22Rv1 (cell line): Measurements from ENCODE around the gene ATF1.

Source experiments
- H3K27ac ChIP-seq: fragments of 450-650 bp; 2 replicates; pipeline ENCODE4 v1.5.1; 2017
- CTCF ChIP-seq: fragments of 450-650 bp; IDR thresholded peaks from 2 replicates; pipeline ENCODE4 v1.5.1; 2017; ENCODE audit warnings: mild to moderate bottlenecking
- ZFX ChIP-seq: fragments of 450-650 bp; IDR thresholded peaks from 2 replicates; pipeline ENCODE4 v1.6.1; 2017; ENCODE audit warnings: antibody characterized with exemption, borderline replicate concordance

The ATF1 gene

DNA sequence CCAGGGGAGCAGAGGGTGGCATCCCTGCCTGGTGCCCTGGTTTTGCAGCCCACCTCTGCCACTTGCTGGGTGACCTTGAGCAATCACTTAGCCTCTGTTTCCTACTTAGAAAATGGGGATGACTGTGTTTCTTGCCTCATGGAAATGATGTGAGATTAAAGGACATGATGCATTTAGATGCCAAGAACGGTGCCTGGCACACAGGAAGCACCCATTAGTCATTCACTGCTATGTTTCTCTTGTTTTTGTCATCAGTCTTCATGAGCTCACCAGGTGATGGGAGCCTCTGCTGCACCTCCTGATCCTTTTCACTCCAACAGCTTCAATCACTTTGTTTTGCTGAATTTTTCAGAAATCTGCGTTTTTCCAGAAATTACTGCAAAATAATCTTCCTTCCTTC is 23.6 kb upstream of the ATF1 start:
- H3K27ac ChIP-seq = no peak overlapping the region
- no peak for TF ChIP-seq ZFX
- no peak for TF ChIP-seq CTCF

DNA sequence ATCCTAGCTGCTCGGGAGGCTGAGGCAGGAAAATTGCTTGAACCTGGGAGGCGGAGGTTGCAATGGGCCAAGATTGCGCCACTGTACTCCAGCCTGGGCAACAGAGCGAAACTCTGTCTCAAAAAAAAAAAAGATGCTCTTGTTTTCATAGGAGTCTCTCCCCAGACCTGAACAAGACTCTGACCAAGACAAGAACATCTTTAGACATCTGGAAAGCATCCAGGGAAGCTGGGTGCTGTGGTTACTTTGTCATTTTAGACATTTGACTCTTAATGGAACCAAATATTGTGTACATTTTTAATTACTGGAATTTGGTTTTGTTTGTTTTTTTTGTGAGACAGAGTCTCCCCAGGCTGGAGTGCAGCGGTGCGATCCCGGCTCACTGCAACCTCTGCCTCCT is 21.1 kb upstream of the ATF1 start:
- no peak for TF ChIP-seq ZFX
- no peak for TF ChIP-seq CTCF
- H3K27ac ChIP-seq = no peak overlapping the region

- TF ChIP-seq CTCF (no peak), ZFX (no peak)
- no peak overlapping the region for H3K27ac ChIP-seq
Observed at GRCh38 chr12:50745861-50746260, 18.0 kb upstream of the ATF1 start.

- H3K27ac ChIP-seq = no peak overlapping the region
- TF ChIP-seq ZFX = no peak
Observed at GRCh38 chr12:50746431-50746830, 17.5 kb upstream of the ATF1 start.

GRCh38 chr12:50747817-50748216 is 16.1 kb upstream of the ATF1 start:
- no peak for TF ChIP-seq ZFX
- no peak for TF ChIP-seq CTCF
- H3K27ac ChIP-seq = no peak overlapping the region

DNA sequence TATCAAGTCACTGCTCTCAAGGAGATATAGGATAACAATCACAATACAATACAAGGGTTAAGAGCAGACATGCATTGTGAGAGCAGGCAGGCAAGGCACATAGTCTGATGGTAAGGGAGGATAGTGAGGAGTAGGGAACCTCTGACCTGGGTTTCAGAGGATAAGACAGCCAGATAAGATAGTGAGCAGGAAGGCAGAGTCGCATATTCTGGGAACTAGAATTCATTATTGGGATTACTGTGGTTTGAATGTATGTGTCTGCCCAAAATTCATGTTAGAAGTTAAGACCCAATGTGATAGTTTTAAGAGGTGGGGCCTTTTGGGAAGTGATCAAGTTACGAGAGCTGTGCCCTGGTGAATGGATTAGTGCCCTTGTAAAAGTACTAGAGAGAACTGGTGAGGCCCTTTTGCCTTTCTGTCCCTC is 14.4 kb upstream of the ATF1 start:
- TF ChIP-seq ZFX = no peak
- no peak for TF ChIP-seq CTCF
- H3K27ac ChIP-seq = no peak overlapping the region

DNA sequence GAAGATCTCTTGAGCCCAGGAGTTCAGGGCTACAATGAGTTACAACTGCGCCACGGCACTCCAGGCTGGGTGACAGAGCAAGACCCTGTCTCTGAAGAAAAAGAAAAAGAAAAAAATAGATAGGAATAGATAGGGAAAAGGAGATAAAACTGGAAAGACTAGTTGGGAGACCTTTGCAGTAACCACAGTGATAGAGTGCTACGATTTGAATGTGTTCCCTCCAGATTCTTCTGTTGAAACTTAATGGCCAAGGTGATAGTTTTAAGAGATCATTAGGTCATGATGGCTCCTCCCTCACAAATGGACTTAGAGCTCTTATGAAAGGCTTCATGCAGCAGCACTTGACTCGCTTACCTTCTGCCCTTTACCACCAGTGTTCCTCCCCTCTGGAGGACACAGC is 13.5 kb upstream of the ATF1 start:
- no peak for TF ChIP-seq ZFX
- H3K27ac ChIP-seq = no peak overlapping the region

- TF ChIP-seq ZFX (no peak), CTCF (no peak)
- H3K27ac ChIP-seq = no peak overlapping the region
Observed at GRCh38 chr12:50751948-50752721, 11.8 kb upstream of the ATF1 start.
